Measurements from ENCODE around the gene TP53I13. TPM values are rescaled to one million over a fixed set of nuclear protein-coding genes. Genes with fewer than 3 reads are reported as not detected.

The TP53I13 gene
- total and polyA plus RNA-seq, 2 donors (not counting 1 experiment from before 2014, with no cell fraction given) = 11.1 to 51.5 TPM

DNA sequence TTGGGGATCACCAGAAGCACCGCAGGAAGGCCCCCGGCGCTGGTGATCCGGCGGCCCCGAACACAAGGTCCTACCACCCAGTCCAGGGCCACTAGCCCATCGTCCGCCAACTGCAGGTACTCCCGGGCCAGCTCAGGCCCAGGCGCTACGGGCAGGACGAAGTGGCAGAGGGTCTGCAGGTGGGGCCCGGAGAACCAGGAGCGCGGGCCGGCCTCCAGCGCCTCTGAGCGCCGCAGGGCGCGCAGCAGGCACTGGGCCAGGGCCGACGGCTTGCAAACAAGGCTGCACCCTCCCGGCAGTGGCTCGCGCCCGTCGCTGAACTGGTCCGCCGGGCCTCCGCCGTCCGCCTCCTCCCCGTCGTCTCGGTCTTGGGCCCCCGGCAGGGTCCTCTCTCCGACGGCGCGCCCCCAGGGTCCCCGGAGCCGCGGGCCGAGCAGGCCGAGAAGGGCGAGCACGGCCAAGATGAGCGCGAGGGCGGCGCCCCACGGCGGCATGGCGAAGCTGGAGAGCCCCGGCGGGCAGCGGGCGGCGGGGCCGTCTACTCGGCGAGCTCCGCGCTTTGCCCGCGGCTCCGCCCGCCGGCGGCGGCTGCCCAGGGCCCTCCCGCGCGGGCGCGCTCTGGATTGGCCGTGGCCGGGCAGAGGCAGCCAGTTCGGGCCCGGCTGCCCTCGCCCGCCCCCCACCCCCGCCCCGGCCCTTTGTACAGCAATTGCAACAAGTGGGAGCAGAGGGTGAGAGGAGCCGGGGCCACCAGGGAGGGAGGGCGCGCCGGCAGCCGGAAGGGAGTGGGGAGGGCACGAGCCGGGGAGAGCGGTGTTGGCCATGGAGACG is 1.8 kb upstream of the TP53I13 start, which contains the start of gene ABHD15:
Gene ABHD15 (minus strand): TSS at position 565 of the 831 bp plus-strand sequence. CDS start 71 bp downstream, at position 494.
- H3K4me2 ChIP-seq (ENCODE audit: extremely low read depth, insufficient read depth, low read length) = peak within 1 kb of the TSS; percentile 79
- H3K27ac ChIP-seq (ENCODE audit: insufficient read depth, low read length) = peak within 1 kb of the TSS; percentile 53
- H3K4me1 ChIP-seq (ENCODE audit: control insufficient read depth, extremely low read depth, insufficient read depth, low read length) = peaks cover 4% of the 10 kb centered on the region
- no peak for TF ChIP-seq EZH2 (IDR thresholded peaks at IDR 0.05; ENCODE audit: low read length, missing control alignments)
- TF ChIP-seq, protein P1, sequence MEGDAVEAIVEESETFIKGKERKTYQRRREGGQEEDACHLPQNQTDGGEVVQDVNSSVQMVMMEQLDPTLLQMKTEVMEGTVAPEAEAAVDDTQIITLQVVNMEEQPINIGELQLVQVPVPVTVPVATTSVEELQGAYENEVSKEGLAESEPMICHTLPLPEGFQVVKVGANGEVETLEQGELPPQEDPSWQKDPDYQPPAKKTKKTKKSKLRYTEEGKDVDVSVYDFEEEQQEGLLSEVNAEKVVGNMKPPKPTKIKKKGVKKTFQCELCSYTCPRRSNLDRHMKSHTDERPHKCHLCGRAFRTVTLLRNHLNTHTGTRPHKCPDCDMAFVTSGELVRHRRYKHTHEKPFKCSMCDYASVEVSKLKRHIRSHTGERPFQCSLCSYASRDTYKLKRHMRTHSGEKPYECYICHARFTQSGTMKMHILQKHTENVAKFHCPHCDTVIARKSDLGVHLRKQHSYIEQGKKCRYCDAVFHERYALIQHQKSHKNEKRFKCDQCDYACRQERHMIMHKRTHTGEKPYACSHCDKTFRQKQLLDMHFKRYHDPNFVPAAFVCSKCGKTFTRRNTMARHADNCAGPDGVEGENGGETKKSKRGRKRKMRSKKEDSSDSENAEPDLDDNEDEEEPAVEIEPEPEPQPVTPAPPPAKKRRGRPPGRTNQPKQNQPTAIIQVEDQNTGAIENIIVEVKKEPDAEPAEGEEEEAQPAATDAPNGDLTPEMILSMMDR (conservative IDR thresholded peaks at IDR 0.05 in 1 of 2, IDR thresholded peaks at IDR 0.05 in 1 of 2; ENCODE audit: low read depth in 1 of 2, low read length in 2 of 2) = no peak
- DNase-seq (ENCODE audit: low read depth in 2 of 2) = peak; percentile 65 to 79
- no peaks in the 10 kb centered on the region for H4K20me1 ChIP-seq (ENCODE audit: control insufficient read depth, extremely low read depth, insufficient read depth, low read length)
- H3K4me3 ChIP-seq (replicated peaks in 1 of 4; ENCODE audit: control extremely low read depth in 1 of 4, insufficient read depth in 1 of 4, low read depth in 3 of 4, low read length in 4 of 4) = peak within 1 kb of the TSS; percentile 70 to 85 (median 76)
- H3K27me3 ChIP-seq (ENCODE audit: control insufficient read depth, insufficient read depth, low read length) = no peaks in the 10 kb centered on the region
- H3K79me2 ChIP-seq (ENCODE audit: control insufficient read depth, insufficient read depth, low read length) = no peaks in the 10 kb centered on the region
- peak within 1 kb of the TSS; percentile 81 for H2AFZ ChIP-seq (ENCODE audit: low read length)
- H3K9ac ChIP-seq (ENCODE audit: insufficient read depth, low read length) = peak within 1 kb of the TSS; percentile 40
- H3K36me3 ChIP-seq (ENCODE audit: control insufficient read depth, insufficient read depth, low read length) = peaks cover 6% of the 10 kb centered on the region
- H3K9me3 ChIP-seq (ENCODE audit: control insufficient read depth, insufficient read depth, low read depth, low read length) = no peaks in the 10 kb centered on the region

- H3K4me3 ChIP-seq (replicated peaks in 1 of 4; ENCODE audit: control extremely low read depth in 1 of 4, insufficient read depth in 1 of 4, low read depth in 3 of 4, low read length in 4 of 4) = peak overlapping the region; percentile 70 to 85 (median 76)
- peak overlapping the region; percentile 68 for H2AFZ ChIP-seq (ENCODE audit: low read length)
- no peaks in the 10 kb centered on the region for H3K9me3 ChIP-seq (ENCODE audit: control insufficient read depth, insufficient read depth, low read depth, low read length)
- H3K4me1 ChIP-seq (ENCODE audit: control insufficient read depth, extremely low read depth, insufficient read depth, low read length) = peaks cover 4% of the 10 kb centered on the region
- peak overlapping the region; percentile 40 for H3K9ac ChIP-seq (ENCODE audit: insufficient read depth, low read length)
- no peaks in the 10 kb centered on the region for H4K20me1 ChIP-seq (ENCODE audit: control insufficient read depth, extremely low read depth, insufficient read depth, low read length)
- no peaks in the 10 kb centered on the region for H3K79me2 ChIP-seq (ENCODE audit: control insufficient read depth, insufficient read depth, low read length)
- H3K36me3 ChIP-seq (ENCODE audit: control insufficient read depth, insufficient read depth, low read length) = peaks cover 10% of the 10 kb centered on the region
- TF ChIP-seq EZH2 (IDR thresholded peaks at IDR 0.05; ENCODE audit: low read length, missing control alignments) = no peak
- TF ChIP-seq, protein P1 (conservative IDR thresholded peaks at IDR 0.05 in 1 of 2, IDR thresholded peaks at IDR 0.05 in 1 of 2; ENCODE audit: low read depth in 1 of 2, low read length in 2 of 2) = no peak
- no peak for DNase-seq (ENCODE audit: low read depth in 2 of 2)
- H3K4me2 ChIP-seq (ENCODE audit: extremely low read depth, insufficient read depth, low read length) = peak overlapping the region; percentile 79
- peak overlapping the region; percentile 53 for H3K27ac ChIP-seq (ENCODE audit: insufficient read depth, low read length)
- H3K27me3 ChIP-seq (ENCODE audit: control insufficient read depth, insufficient read depth, low read length) = no peaks in the 10 kb centered on the region
Measured at GRCh38 chr17:29567304-29567553, 1.3 kb upstream of the TP53I13 start.

- no peak for TF ChIP-seq EZH2 (IDR thresholded peaks at IDR 0.05; ENCODE audit: low read length, missing control alignments)
- TF ChIP-seq, protein P1 (conservative IDR thresholded peaks at IDR 0.05 in 1 of 2, IDR thresholded peaks at IDR 0.05 in 1 of 2; ENCODE audit: low read depth in 1 of 2, low read length in 2 of 2) = peak in 1 of 2 donors; percentile 22
- Histone ChIP-seq H3K4me3 (replicated peaks in 1 of 4; ENCODE audit: control extremely low read depth in 1 of 4, insufficient read depth in 1 of 4, low read depth in 3 of 4, low read length in 4 of 4) (peak overlapping the region; percentile 70 to 85 (median 76)), H3K27ac (ENCODE audit: insufficient read depth, low read length) (peak overlapping the region; percentile 53), H3K27me3 (ENCODE audit: control insufficient read depth, insufficient read depth, low read length) (no peaks in the 10 kb centered on the region), H3K36me3 (ENCODE audit: control insufficient read depth, insufficient read depth, low read length) (peaks cover 9% of the 10 kb centered on the region), H4K20me1 (ENCODE audit: control insufficient read depth, extremely low read depth, insufficient read depth, low read length) (no peaks in the 10 kb centered on the region), H3K4me2 (ENCODE audit: extremely low read depth, insufficient read depth, low read length) (peak overlapping the region; percentile 92), H3K4me1 (ENCODE audit: control insufficient read depth, extremely low read depth, insufficient read depth, low read length) (peaks cover 7% of the 10 kb centered on the region), H3K79me2 (ENCODE audit: control insufficient read depth, insufficient read depth, low read length) (no peaks in the 10 kb centered on the region), H3K9ac (ENCODE audit: insufficient read depth, low read length) (peak overlapping the region; percentile 40), H2AFZ (ENCODE audit: low read length) (peak overlapping the region; percentile 81), H3K9me3 (ENCODE audit: control insufficient read depth, insufficient read depth, low read depth, low read length) (no peaks in the 10 kb centered on the region)
- DNase-seq (ENCODE audit: low read depth in 2 of 2) = peak; percentile 35 to 48
Measured at GRCh38 chr17:29567554-29568330, 759 bp upstream of the TP53I13 start.

Data from fibroblast of lung (primary cell).